Sigmoid colon (tissue), 3 donors: ENCODE results near the gene LRRC70.

Source experiments
- POLR2A ChIP-seq, 2 donors: fragments of 450-650 bp; IDR thresholded peaks; one replicate each; pipeline ENCODE4 v1.6.1; 2016; ENCODE audit warnings: antibody characterized with exemption in 2 of 2, mild to moderate bottlenecking in 2 of 2, moderate library complexity in 2 of 2
- TF ChIP-seq, protein P1 (sequence below), 4 experiments: fragments of 450-650 bp in 3 of 4; fragments of 200-600 bp in 1 of 4; IDR thresholded peaks; one replicate each; pipeline ENCODE4 v1.5.1; 2016 to 2019; ENCODE audit warnings: antibody characterized with exemption in 4 of 4, mild to moderate bottlenecking in 3 of 4, moderate library complexity in 2 of 4

DNA sequence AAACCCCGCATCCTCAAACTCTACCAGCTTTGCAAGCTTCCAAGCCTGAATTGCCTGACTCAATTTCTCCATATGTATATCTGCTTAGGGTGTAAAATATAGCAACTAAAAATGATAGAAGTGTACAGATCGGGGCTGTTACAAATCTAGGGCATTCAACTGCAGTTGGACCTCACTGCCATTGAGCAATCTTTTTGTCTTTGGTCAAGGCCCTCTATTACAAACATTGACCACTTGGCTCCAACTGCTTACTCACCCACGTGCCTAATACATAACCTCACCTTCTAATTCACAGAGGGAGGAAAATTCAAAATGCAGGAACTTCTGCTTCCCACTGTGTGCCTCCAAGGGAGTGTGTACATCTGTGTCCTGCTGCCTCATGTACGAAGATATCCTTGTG is 10.0 kb downstream of the LRRC70 start:
- TF ChIP-seq, protein P1, sequence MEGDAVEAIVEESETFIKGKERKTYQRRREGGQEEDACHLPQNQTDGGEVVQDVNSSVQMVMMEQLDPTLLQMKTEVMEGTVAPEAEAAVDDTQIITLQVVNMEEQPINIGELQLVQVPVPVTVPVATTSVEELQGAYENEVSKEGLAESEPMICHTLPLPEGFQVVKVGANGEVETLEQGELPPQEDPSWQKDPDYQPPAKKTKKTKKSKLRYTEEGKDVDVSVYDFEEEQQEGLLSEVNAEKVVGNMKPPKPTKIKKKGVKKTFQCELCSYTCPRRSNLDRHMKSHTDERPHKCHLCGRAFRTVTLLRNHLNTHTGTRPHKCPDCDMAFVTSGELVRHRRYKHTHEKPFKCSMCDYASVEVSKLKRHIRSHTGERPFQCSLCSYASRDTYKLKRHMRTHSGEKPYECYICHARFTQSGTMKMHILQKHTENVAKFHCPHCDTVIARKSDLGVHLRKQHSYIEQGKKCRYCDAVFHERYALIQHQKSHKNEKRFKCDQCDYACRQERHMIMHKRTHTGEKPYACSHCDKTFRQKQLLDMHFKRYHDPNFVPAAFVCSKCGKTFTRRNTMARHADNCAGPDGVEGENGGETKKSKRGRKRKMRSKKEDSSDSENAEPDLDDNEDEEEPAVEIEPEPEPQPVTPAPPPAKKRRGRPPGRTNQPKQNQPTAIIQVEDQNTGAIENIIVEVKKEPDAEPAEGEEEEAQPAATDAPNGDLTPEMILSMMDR (IDR thresholded peaks at IDR 0.05): no peak
- no peak for TF ChIP-seq POLR2A (IDR thresholded peaks at IDR 0.05)
